WTC11 (cell line): Measurements from ENCODE around the gene TUBGCP2.

ENCODE experiments used
- TF ChIP-seq, protein P1 (sequence below): sonication (generic); formaldehyde crosslinking; IDR thresholded peaks from 2 replicates; pipeline ENCODE4 v1.8.1; 2023; ENCODE audit warnings: mild to moderate bottlenecking, missing genetic modification reagents, moderate library complexity
- TF ChIP-seq, protein P2 (sequence below): sonication (generic); formaldehyde crosslinking; IDR thresholded peaks from 2 replicates; pipeline ENCODE4 v1.8.0; 2022; ENCODE audit warnings: mild to moderate bottlenecking, missing genetic modification reagents

DNA sequence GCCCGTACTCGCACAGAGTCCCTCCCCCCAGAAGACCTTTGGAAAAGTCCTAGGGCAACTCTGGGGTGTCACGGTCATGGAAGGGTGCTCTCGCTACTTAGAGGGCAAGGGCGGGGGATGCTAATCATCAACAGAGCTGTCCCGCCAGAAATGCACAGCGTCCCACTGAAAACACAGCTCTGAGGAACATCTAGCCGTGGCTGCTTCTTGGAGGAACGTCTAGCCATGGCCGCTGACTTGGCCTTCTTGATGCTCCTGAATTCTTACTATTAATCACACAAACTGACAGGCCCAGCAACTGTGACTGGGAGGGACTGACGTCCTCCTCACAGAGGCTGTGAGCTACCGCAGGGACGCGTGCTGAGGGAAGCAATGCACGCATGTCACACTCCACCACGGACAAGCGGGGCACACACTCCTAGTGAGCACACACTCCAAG lies 1.7 kb downstream of the TUBGCP2 start:
- TF ChIP-seq, protein P1, sequence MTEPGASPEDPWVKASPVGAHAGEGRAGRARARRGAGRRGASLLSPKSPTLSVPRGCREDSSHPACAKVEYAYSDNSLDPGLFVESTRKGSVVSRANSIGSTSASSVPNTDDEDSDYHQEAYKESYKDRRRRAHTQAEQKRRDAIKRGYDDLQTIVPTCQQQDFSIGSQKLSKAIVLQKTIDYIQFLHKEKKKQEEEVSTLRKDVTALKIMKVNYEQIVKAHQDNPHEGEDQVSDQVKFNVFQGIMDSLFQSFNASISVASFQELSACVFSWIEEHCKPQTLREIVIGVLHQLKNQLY (CRISPR knock-in tag), result no peak
- TF ChIP-seq, protein P2, sequence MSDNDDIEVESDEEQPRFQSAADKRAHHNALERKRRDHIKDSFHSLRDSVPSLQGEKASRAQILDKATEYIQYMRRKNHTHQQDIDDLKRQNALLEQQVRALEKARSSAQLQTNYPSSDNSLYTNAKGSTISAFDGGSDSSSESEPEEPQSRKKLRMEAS, result no peak
